Colon (tissue), 2 donors: Measurements from ENCODE around the gene COL6A5.
"Not testable (repeated sequence)": the region's sequence is repeated elsewhere in the genome, so short reads cannot be mapped to it uniquely, and the experiment has no call there.

ENCODE experiments used
- FAIRE-seq: peaks from 2 replicates; lab custom pipeline; 2012; peaks lifted over from hg19 to GRCh38; lab: Jason Lieb, UNC
- donor health status: control.
- donor health status: control.

The COL6A5 gene

GRCh38 chr3:130384476-130385025 lies 39.1 kb downstream of the COL6A5 start:
- FAIRE-seq = no peak

GRCh38 chr3:130386604-130387263 lies 41.3 kb downstream of the COL6A5 start:
- no peak for FAIRE-seq

GRCh38 chr3:130389743-130390478 lies 44.4 kb downstream of the COL6A5 start:
- no peak for FAIRE-seq

- no peak for FAIRE-seq
These were observed 46.8 kb downstream of the COL6A5 start for GRCh38 chr3:130392266-130392665.

DNA sequence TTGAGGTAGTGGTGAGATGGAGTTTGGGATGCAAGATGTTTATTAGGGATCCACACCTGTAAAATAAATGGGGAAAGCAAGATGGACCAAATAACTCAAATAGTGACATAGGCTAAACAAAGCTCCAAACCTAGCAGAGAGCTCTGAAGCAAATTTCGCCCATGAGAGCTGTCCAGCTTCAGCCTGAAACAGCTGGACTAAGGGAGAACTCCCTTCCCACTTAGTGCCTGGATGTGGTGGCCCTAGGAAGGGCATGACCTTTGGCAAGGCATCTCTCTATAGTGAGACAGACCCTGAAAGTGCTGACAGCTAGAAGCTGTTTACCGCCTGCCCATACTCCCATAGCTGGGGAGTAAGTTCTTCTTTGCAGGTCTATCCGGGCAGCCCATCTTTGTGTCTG lies 48.1 kb downstream of the COL6A5 start:
- no peak for FAIRE-seq

- no peak for FAIRE-seq
These were observed 49.9 kb downstream of the COL6A5 start for GRCh38 chr3:130395331-130395730.

- no peak for FAIRE-seq
These were observed 50.4 kb downstream of the COL6A5 start for GRCh38 chr3:130395916-130396315.

- no peak for FAIRE-seq
These were observed 58.9 kb downstream of the COL6A5 start for GRCh38 chr3:130404401-130404800.

- no peak for FAIRE-seq
These were observed 60.5 kb downstream of the COL6A5 start for GRCh38 chr3:130405956-130406355.

- not testable (repeated sequence) for FAIRE-seq
These were observed 62.8 kb downstream of the COL6A5 start for GRCh38 chr3:130408253-130408652.

- FAIRE-seq = no peak
These were observed 65.8 kb downstream of the COL6A5 start for GRCh38 chr3:130411320-130411719.

- FAIRE-seq = no peak
These were observed 67.6 kb downstream of the COL6A5 start for GRCh38 chr3:130412991-130413560.

DNA sequence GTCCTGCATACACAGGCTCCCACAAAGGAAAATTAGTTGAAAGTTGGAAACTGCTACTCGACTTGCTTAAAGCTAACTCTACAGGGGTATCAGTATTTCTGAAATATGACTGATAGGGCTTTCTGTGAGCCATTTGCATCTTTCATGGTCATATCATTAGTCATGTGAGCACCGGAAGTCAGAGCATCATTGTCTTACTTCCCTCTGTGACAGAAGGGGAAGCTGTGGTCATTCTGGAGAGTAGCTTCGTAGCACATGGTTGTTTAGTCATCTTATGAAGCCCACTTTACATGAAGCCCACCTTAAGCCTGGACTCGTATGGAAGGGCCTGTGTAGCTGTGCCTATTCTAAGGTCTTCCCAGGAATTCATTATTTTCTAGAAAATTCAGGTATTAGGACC lies 69.0 kb downstream of the COL6A5 start:
- no peak for FAIRE-seq

- FAIRE-seq = no peak
These were observed 75.0 kb downstream of the COL6A5 start for GRCh38 chr3:130420466-130420865.

- FAIRE-seq = no peak
These were observed 77.6 kb downstream of the COL6A5 start for GRCh38 chr3:130423064-130423463.

- no peak for FAIRE-seq
These were observed 79.4 kb downstream of the COL6A5 start for GRCh38 chr3:130424837-130425236.

GRCh38 chr3:130425484-130425883 lies 80.0 kb downstream of the COL6A5 start:
- FAIRE-seq = no peak

- no peak for FAIRE-seq
These were observed 80.7 kb downstream of the COL6A5 start for GRCh38 chr3:130426206-130426605.

GRCh38 chr3:130428871-130429712 lies 83.6 kb downstream of the COL6A5 start:
- FAIRE-seq = no peak

DNA sequence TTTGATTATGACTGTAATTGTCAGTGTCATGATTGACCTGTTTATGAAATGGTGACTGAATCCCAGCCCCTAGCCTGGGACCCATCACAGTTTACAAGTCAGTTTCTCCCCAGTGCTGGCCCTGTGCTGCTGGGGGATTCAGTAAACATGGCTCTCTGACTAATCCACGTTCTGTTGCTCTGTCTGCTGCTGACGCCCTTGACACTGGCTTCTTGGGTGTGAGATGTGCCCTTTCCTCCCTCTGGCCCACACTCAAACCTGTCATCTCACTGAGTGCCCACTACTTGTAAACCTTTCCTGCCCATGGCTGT lies 84.2 kb downstream of the COL6A5 start:
- no peak for FAIRE-seq

GRCh38 chr3:130430266-130430665 lies 84.8 kb downstream of the COL6A5 start:
- FAIRE-seq = no peak

DNA sequence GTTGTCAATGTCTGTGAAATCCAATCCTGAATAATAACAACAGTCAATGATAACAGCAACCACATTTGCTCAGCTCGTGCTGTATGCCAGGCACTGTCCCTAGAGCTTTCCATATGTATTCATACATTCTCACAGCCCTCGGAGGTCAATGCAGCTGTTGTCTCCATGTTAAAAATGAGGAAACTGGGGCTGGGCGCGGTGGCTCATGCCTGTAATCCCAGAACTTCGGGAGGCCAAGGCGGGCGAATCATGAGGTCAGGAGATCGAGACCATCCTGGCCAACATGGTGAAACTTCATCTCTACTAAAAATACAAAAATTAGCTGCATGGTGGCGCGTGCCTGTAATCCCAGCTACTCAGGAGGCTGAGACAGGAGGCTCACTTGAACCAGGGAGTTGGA lies 86.6 kb downstream of the COL6A5 start:
- not testable (repeated sequence) for FAIRE-seq
